ENCODE results near the gene CHN2. TPM values are rescaled to one million over a fixed set of nuclear protein-coding genes. Genes with fewer than 3 reads are reported as not detected.

Gene CHN2
- total RNA-seq, 2 experiments from 2014 or later, result 1.7 to 1.8 TPM

DNA sequence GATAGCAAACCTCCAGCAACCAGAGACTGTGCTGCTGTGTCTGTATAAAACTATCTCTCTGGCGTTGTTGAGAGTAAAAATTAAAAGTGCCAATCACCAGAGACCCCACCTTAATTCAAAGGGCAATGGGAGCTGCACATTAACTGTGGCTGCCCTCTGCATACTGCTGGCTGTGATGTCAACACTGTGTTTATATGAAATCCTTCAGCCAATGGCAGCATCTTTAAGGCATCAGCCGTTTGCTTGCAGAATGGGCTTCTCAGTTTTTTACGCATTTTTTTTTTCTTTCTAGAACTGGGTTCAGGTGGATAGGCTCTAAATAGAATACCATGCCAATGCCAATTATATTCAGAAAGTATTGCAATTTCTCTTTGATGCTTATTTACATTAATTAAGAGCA is 47.7 kb downstream of the CHN2 start:
- H3K4me3 Mint-ChIP-seq, result no peak overlapping the region
- TF ChIP-seq, protein P1, sequence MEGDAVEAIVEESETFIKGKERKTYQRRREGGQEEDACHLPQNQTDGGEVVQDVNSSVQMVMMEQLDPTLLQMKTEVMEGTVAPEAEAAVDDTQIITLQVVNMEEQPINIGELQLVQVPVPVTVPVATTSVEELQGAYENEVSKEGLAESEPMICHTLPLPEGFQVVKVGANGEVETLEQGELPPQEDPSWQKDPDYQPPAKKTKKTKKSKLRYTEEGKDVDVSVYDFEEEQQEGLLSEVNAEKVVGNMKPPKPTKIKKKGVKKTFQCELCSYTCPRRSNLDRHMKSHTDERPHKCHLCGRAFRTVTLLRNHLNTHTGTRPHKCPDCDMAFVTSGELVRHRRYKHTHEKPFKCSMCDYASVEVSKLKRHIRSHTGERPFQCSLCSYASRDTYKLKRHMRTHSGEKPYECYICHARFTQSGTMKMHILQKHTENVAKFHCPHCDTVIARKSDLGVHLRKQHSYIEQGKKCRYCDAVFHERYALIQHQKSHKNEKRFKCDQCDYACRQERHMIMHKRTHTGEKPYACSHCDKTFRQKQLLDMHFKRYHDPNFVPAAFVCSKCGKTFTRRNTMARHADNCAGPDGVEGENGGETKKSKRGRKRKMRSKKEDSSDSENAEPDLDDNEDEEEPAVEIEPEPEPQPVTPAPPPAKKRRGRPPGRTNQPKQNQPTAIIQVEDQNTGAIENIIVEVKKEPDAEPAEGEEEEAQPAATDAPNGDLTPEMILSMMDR (IDR thresholded peaks at IDR 0.05), result no peak
- no peak overlapping the region for H3K27ac Mint-ChIP-seq
- peaks cover 25% of the 10 kb centered on the region for H3K4me1 Mint-ChIP-seq (ENCODE audit: low read depth)
- no peak for ATAC-seq
- ChIA-PET CTCF (no interaction called here), POLR2A (no interaction called here)
- DNase-seq, result no peak
- H3K36me3 Mint-ChIP-seq (ENCODE audit: low read depth), result no peaks in the 10 kb centered on the region
- intact Hi-C loops (cut with micrococcal nuclease), result loop anchor here (5.0 kb wide), 2 partner anchors 45 kb away; no protein-coding TSS in a partner anchor
- H3K27me3 Mint-ChIP-seq, result no peaks in the 10 kb centered on the region
- H3K9me3 Mint-ChIP-seq, result no peaks in the 10 kb centered on the region

DNA sequence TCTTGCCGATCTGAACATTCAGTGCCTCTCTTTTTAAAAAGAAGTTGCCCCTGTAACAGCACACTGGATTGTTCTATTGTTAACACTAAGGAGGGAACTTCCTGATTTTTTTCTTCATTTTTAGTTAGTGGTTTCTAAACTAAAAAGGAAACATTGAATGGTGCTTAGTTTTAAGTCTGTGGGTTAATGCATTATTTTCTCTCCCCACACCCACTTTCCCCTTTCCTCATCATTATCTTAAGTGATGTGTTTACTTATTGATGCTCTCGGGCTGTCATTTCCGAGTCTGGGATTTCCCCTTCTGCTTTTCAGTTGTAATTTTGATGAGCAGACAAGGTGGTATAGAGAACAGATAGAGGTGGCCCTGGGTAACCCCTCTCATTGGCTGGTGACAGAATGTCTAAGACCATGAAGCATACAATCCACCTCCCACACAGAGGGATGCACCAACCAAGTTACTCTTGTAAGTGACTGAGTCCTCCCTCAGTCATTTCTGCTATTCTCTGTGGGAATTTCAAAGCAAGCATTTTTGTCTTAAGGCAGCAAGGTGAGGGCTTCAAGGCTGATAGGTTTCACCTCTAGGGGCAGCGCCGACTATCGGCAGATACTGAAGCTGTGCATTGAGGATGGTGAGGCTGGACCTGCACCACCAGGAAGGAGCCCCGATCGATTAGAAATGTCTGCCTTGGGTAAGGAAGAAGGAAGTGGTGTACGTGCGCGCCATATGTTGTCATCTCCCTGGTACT is 49.5 kb downstream of the CHN2 start:
- DNase-seq (peak; percentile 89), ATAC-seq (peak; percentile 98)
- H3K27ac Mint-ChIP-seq, result peak overlapping the region; percentile 61
- H3K9me3 Mint-ChIP-seq, result no peaks in the 10 kb centered on the region
- intact Hi-C loops (cut with micrococcal nuclease), result loop anchor here (5.0 kb wide), 2 partner anchors 43 to 47 kb away; no protein-coding TSS in a partner anchor
- H3K36me3 Mint-ChIP-seq (ENCODE audit: low read depth), result no peaks in the 10 kb centered on the region
- TF ChIP-seq, protein P1 (IDR thresholded peaks at IDR 0.05), result peak; percentile 52
- POLR2A ChIA-PET, result no interaction called here
- peak overlapping the region; percentile 38 for H3K4me3 Mint-ChIP-seq
- CTCF ChIA-PET, result interaction anchor here (0.6 to 1.6 kb wide), 7 partner anchors 10 to 160 kb away, joined by 3 to 4 read pairs (median 3); no protein-coding TSS in a partner anchor
- H3K4me1 Mint-ChIP-seq (ENCODE audit: low read depth), result peaks cover 28% of the 10 kb centered on the region
- no peaks in the 10 kb centered on the region for H3K27me3 Mint-ChIP-seq

DNA sequence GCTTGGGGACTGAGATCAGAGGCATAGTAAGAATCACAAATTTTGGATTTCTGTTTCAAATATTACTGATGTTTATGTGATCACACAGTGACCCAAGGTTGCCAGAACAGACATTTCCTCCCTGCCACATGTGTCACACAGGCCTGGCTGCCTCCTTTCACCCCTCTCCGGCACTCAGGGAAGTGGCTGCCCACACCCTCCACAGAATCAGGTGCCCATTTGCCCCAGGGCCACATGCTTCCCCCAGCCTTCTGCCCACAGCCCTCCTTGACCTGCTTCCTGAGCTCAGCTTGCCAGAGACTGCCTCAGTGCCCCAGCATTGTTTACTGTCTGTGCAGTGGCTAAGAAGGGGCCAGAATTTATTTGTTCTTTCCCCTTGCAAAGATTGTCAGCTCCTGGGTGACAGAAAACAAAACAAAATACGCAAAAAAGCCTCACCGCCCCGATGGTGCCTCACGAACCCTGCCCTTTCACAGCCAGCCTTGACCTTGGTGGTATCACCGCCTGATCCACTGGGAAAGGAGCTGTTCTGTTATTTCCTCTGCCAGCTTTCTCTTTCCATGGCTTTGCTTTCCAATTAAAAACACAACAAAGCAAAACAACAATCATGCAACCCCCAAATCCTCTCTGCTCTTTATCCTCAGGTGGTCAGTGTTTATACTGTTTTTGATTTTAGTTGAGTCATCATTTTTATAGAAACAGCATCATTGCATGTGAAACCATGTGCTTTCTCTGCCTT is 52.8 kb downstream of the CHN2 start:
- no peaks in the 10 kb centered on the region for H3K9me3 Mint-ChIP-seq
- CTCF ChIA-PET, result interaction anchor here (1.3 to 1.4 kb wide), 2 partner anchors 18 to 58 kb away, joined by 3 to 4 read pairs; no protein-coding TSS in a partner anchor
- no peak overlapping the region for H3K4me3 Mint-ChIP-seq
- H3K27ac Mint-ChIP-seq, result no peak overlapping the region
- TF ChIP-seq, protein P1 (IDR thresholded peaks at IDR 0.05), result no peak
- DNase-seq (no peak), ATAC-seq (no peak)
- H3K4me1 Mint-ChIP-seq (ENCODE audit: low read depth), result peaks cover 28% of the 10 kb centered on the region
- H3K36me3 Mint-ChIP-seq (ENCODE audit: low read depth), result no peaks in the 10 kb centered on the region
- H3K27me3 Mint-ChIP-seq, result no peaks in the 10 kb centered on the region
- POLR2A ChIA-PET, result no interaction called here
- intact Hi-C loops (cut with micrococcal nuclease), result no loop called here

DNA sequence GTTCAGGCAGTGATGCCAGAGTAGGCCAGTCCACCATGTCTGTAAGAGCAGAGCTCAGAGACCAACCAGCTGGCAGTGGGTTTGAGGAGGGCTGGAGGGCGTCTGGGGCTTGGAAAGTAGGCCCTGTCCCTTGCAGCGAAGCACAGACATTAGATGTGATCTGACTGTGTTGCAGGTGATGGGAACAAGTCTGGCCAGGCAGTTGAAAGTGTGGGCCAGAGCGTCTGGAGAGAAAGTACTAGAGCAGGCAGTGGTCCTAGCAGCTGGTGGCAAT is 53.3 kb downstream of the CHN2 start:
- no peak overlapping the region for H3K27ac Mint-ChIP-seq
- H3K4me1 Mint-ChIP-seq (ENCODE audit: low read depth), result peaks cover 28% of the 10 kb centered on the region
- ChIA-PET CTCF (interaction anchor here (1.3 to 1.4 kb wide), 2 partner anchors 17 to 58 kb away, joined by 3 to 4 read pairs; no protein-coding TSS in a partner anchor), POLR2A (no interaction called here)
- no peaks in the 10 kb centered on the region for H3K27me3 Mint-ChIP-seq
- DNase-seq, result no peak
- intact Hi-C loops (cut with micrococcal nuclease), result no loop called here
- no peak overlapping the region for H3K4me3 Mint-ChIP-seq
- H3K9me3 Mint-ChIP-seq, result no peaks in the 10 kb centered on the region
- no peaks in the 10 kb centered on the region for H3K36me3 Mint-ChIP-seq (ENCODE audit: low read depth)
- no peak for ATAC-seq
- TF ChIP-seq, protein P1 (IDR thresholded peaks at IDR 0.05), result no peak

All from activated CD8-positive, alpha-beta T cell treated with anti-CD3 and anti-CD28 coated beads for 36 hours (primary cell).